ENCODE measurements around the gene OR10R2. TPM values are rescaled to one million over a fixed set of nuclear protein-coding genes. Genes with fewer than 3 reads are reported as not detected.

The OR10R2 gene
- total RNA-seq, 1 donor from 2014 or later = under 0.01 TPM

DNA sequence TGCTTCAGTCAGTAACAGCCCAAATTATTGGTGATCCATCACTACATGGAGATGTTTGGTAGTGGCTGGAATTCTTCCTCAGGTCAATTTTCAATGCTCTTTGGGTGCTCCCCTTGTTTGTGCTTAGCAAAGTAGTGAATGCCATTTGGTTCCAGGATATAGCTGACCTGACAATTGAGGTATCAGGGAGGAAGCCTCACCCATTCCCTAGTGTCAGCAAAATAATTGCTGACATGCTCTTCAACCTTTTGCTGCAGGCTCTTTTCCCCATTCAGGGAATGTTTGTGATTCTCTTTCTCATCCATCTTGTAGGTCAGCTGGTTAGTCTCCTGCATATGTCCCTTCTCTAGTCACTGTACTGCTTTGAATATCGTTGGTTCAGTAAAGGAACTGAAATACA is 17.5 kb upstream of the OR10R2 start:
- Histone ChIP-seq H3K4me3 (ENCODE audit: low read depth, low read length) (no peak overlapping the region), H3K27me3 (ENCODE audit: control insufficient read depth, insufficient read depth, low read length) (no peaks in the 10 kb centered on the region), H3K36me3 (ENCODE audit: control insufficient read depth, insufficient read depth, low read length) (no peaks in the 10 kb centered on the region)
- TF ChIP-seq, protein P1, sequence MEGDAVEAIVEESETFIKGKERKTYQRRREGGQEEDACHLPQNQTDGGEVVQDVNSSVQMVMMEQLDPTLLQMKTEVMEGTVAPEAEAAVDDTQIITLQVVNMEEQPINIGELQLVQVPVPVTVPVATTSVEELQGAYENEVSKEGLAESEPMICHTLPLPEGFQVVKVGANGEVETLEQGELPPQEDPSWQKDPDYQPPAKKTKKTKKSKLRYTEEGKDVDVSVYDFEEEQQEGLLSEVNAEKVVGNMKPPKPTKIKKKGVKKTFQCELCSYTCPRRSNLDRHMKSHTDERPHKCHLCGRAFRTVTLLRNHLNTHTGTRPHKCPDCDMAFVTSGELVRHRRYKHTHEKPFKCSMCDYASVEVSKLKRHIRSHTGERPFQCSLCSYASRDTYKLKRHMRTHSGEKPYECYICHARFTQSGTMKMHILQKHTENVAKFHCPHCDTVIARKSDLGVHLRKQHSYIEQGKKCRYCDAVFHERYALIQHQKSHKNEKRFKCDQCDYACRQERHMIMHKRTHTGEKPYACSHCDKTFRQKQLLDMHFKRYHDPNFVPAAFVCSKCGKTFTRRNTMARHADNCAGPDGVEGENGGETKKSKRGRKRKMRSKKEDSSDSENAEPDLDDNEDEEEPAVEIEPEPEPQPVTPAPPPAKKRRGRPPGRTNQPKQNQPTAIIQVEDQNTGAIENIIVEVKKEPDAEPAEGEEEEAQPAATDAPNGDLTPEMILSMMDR (IDR thresholded peaks at IDR 0.05; ENCODE audit: insufficient read depth, low read length, severe bottlenecking) = no peak
- DNase-seq (ENCODE audit: low read depth) = no peak
- FAIRE-seq = peak; percentile 94

GRCh38 chr1:158457246-158457645 is 14.8 kb upstream of the OR10R2 start:
- TF ChIP-seq, protein P1 (IDR thresholded peaks at IDR 0.05; ENCODE audit: insufficient read depth, low read length, severe bottlenecking) = no peak
- H3K36me3 ChIP-seq (ENCODE audit: control insufficient read depth, insufficient read depth, low read length) = no peaks in the 10 kb centered on the region
- FAIRE-seq (no peak), DNase-seq (ENCODE audit: low read depth) (no peak)
- no peaks in the 10 kb centered on the region for H3K27me3 ChIP-seq (ENCODE audit: control insufficient read depth, insufficient read depth, low read length)
- H3K4me3 ChIP-seq (ENCODE audit: low read depth, low read length) = no peak overlapping the region

- no peak overlapping the region for H3K4me3 ChIP-seq (ENCODE audit: low read depth, low read length)
- DNase-seq (ENCODE audit: low read depth) = no peak
- no peak for FAIRE-seq
- no peaks in the 10 kb centered on the region for H3K27me3 ChIP-seq (ENCODE audit: control insufficient read depth, insufficient read depth, low read length)
- TF ChIP-seq, protein P1 (IDR thresholded peaks at IDR 0.05; ENCODE audit: insufficient read depth, low read length, severe bottlenecking) = no peak
- no peaks in the 10 kb centered on the region for H3K36me3 ChIP-seq (ENCODE audit: control insufficient read depth, insufficient read depth, low read length)
Measured at GRCh38 chr1:158458263-158458662, 13.8 kb upstream of the OR10R2 start.

DNA sequence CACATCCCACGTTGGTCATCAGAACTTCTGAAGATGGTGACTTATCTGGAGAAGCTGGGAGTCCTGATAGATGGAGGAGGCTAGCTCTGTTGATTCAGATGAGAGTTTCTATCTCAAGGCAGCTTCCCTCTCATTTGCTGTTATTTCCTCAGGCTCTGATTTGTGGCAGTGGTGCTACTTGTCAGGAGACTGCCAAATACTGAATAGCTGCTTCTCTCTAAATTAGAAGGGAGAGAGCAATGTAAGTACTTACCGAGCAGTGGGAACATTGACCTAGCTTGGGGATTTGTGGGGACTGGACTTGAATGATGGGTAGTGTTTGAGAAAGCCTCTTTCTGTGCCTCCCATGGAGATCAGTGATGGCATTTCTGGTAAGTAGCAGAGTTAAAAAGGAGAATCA is 10.5 kb upstream of the OR10R2 start, which contains the start of gene OR10K1:
Gene OR10K1 (plus strand): TSS at position 301 of the 400 bp plus-strand sequence. CDS start 3,728 bp downstream, outside the sequence.
- Histone ChIP-seq H3K4me3 (ENCODE audit: low read depth, low read length) (no peak within 1 kb of the TSS), H3K36me3 (ENCODE audit: control insufficient read depth, insufficient read depth, low read length) (no peaks in the 10 kb centered on the region), H3K27me3 (ENCODE audit: control insufficient read depth, insufficient read depth, low read length) (no peaks in the 10 kb centered on the region)
- no peak for FAIRE-seq
- TF ChIP-seq, protein P1 (IDR thresholded peaks at IDR 0.05; ENCODE audit: insufficient read depth, low read length, severe bottlenecking) = no peak
- no peak for DNase-seq (ENCODE audit: low read depth)

DNA sequence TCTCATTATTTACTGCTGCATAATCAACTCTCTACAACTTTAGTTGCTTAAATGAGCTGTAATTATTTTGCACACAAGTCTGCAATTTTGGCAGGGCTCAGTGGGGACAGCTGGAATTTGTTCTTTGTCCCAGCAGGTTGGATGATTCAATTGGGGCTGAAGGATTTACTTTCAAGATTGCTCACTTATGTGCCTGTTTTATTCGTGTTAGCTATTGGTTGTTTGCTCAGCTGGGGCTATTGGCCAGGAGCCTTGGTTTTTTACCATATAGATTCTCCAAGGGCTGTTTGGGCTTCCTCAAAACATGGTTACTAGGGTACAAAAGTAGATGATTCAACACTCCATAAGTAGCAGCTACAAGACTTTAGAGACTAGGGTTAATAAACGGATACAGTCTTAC is 13.4 kb downstream of the OR10R2 start:
- no peaks in the 10 kb centered on the region for H3K27me3 ChIP-seq (ENCODE audit: control insufficient read depth, insufficient read depth, low read length)
- DNase-seq (ENCODE audit: low read depth) (no peak), FAIRE-seq (no peak)
- H3K4me3 ChIP-seq (ENCODE audit: low read depth, low read length) = no peak overlapping the region
- TF ChIP-seq, protein P1 (IDR thresholded peaks at IDR 0.05; ENCODE audit: insufficient read depth, low read length, severe bottlenecking) = no peak
- no peaks in the 10 kb centered on the region for H3K36me3 ChIP-seq (ENCODE audit: control insufficient read depth, insufficient read depth, low read length)

- H3K36me3 ChIP-seq (ENCODE audit: control insufficient read depth, insufficient read depth, low read length) = no peaks in the 10 kb centered on the region
- H3K27me3 ChIP-seq (ENCODE audit: control insufficient read depth, insufficient read depth, low read length) = no peaks in the 10 kb centered on the region
- H3K4me3 ChIP-seq (ENCODE audit: low read depth, low read length) = no peak overlapping the region
- DNase-seq (ENCODE audit: low read depth) (no peak), FAIRE-seq (no peak)
- TF ChIP-seq, protein P1 (IDR thresholded peaks at IDR 0.05; ENCODE audit: insufficient read depth, low read length, severe bottlenecking) = no peak
Measured at GRCh38 chr1:158491316-158491715, 19.3 kb downstream of the OR10R2 start.

All from bronchial epithelial cell (primary cell).